ENCODE results near the gene CENPI.
"Not testable (repeated sequence)": the region's sequence is repeated elsewhere in the genome, so short reads cannot be mapped to it uniquely, and the experiment has no call there.

Gene CENPI, protein sequence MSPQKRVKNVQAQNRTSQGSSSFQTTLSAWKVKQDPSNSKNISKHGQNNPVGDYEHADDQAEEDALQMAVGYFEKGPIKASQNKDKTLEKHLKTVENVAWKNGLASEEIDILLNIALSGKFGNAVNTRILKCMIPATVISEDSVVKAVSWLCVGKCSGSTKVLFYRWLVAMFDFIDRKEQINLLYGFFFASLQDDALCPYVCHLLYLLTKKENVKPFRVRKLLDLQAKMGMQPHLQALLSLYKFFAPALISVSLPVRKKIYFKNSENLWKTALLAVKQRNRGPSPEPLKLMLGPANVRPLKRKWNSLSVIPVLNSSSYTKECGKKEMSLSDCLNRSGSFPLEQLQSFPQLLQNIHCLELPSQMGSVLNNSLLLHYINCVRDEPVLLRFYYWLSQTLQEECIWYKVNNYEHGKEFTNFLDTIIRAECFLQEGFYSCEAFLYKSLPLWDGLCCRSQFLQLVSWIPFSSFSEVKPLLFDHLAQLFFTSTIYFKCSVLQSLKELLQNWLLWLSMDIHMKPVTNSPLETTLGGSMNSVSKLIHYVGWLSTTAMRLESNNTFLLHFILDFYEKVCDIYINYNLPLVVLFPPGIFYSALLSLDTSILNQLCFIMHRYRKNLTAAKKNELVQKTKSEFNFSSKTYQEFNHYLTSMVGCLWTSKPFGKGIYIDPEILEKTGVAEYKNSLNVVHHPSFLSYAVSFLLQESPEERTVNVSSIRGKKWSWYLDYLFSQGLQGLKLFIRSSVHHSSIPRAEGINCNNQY

DNA sequence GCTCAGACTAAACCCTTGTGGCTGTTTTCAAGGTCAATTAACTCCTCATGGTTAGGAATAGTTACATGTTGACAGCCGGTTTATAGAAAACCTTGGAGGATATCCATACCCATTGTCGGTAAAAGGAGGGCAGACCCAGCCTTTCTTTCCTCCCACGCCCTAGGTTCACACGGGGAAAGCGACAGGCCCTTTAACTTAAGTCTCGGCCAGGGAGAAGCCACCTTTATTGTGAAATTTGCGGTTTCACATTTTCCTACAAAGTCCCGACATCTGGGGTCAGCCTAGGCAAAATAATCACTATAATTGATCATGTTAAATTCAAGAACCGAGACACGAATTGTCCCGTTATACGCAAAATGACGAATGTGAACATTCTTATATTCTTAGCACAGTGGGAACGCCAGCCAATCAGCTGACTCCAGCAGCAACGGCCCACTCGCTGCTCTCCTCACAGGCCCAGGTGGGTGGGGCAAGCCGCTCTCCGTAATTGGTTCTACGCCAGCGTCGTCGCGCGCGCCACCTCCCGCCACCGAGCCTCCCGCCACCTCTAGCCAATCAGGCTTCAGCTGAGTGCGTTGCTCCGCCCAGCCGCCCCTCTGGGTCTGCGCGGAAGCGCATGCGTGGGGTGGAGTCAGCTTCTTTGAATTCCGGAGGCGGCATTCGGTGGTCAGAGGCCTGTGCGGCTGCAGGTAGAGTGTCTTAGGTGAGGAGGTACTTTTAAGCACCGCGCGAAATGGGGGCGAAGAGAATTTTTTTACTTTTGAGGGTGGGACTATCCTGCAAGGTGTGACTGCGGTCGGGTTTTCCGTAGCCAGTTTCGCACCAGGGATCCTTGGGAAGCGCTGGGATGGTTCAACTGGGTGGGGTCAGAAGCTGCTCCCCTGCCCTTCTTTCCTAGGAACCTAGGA, at the start of gene CENPI:
Gene CENPI (plus strand): TSS at position 659 of the 908 bp plus-strand sequence. CDS start 2,867 bp downstream, outside the sequence.
- peak; percentile 87 to 88 for DNase-seq (ENCODE audit: low read depth in 2 of 2)

DNA sequence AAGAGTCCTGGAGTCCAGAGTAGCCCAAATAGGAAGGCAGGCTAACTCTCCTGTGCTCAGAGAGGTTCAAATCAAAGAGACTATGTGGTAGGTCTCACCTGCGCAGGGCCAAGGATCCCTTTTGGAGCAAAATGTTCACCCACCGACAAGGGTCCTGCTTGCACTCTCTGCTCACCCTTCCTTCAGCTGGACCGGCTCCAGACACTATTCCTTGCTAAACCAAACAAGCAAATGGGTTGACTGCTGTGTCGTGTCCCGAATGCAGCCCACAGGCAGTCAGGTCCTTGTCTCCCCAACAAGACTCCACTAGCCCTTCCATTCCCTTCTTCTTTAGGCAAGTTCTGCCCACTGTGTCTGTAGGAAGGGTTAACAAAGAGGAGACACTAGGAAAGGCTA, 46.9 kb upstream of the CENPI start:
- DNase-seq (ENCODE audit: low read depth in 2 of 2) = no peak

DNA sequence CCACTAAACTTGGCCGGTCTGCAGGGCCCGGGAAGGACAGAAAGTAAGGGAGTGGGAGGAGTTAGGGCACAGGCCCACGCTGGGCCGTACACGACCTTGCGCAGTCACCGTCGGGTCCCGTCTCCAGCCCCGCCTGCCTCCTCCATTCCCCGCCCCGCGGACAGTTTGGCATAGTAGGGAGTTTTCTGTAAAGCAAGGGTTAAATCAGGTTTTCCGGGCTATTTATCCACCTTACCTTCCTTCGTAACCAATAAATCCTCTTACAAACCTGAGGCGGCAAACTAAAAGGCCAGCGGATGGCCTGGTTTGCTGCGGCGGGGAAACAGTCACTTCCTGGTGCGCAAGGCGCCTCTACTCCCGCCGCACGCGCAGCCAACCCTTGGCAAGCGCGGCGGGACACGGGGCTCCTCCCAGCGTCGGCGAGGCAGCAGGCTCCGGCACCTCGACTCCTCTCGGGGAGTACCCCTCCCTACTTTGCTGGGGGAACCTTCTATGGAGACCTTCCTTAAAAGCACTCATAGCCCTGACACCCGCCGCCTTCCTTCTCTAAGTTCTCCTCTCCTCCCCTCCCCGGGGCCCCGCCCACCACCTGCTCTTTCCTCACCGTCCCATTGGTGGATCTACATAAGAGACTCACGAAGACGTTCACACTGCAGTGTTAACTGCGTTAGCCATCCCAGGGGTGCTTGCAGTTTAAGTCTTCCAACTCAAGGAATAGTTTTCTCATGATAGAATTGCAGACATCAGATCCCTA, 46.3 kb upstream of the CENPI start, which contains the start of gene TRMT2B:
Gene TRMT2B (minus strand): TSS at position 563 of the 754 bp plus-strand sequence. CDS start 9,822 bp downstream, outside the sequence.
- DNase-seq (ENCODE audit: low read depth in 2 of 2) = peak; percentile 59 to 63

DNA sequence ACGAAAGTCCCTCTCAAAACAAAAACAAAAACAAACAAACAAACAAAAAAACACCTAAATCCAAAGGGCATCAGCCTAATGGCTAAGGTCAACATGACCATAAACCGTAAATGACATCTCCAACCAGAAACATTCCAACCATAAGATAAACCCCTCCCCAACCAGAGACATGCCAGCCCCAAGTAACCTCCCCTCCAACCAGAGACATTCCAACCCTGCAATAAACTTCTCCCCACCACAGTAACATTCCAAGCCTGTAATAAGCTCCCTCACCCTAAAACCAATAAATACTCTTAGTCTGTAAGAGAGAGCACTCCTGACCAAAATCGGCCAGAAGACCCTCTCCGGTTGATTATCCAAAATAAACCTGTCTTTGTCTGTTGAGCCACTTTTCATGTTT, 41.5 kb upstream of the CENPI start:
- DNase-seq (ENCODE audit: low read depth in 2 of 2) = not testable (repeated sequence)

DNA sequence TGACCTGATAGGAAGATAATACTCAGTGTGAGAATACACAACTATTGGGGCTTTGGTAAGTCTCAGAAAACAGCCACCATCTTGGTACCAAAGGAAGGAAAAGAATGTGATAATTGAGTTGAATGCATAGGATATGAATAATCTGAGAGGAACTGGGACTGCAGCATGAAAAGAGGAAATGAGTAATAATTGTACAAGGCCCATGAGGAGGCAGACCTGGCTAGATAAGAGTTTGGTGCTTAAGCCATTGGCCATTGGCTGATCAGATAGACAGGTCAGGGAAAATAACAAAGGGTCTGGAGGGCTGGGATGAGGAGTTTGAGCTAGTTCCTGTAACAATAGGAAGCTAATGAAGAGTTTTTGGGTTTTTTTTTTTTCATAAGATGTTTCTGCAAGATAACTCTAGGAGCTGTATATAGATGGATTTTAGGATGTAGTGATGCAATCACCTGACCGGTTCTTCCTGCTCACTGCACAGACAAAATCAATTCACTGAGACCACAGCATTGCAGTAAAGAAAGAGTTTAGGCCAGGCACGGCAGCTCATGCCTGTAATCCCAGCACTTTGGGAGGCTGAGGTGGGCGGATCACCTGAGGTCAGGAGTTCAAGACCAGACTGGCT, 40.8 kb upstream of the CENPI start:
- no peak for DNase-seq (ENCODE audit: low read depth in 2 of 2)

DNA sequence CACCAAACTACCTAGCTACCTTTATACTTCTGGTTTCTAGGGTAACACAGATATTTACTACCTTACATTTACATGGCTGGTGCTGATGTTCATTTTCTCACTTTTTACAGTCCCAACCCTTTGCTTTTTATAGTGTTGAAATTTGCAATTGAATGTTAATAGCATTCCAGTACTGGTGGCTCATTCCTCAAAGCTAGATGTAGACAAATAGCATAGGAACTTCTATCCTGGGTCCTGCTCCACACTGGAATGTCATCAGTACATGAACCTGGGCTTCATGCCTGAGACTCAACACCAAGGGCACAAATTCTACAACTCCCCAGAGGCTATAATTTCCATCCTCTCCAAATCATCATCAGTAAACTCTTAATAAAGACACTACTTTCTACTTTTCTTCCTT, 35.8 kb upstream of the CENPI start:
- no peak for DNase-seq (ENCODE audit: low read depth in 2 of 2)

DNA sequence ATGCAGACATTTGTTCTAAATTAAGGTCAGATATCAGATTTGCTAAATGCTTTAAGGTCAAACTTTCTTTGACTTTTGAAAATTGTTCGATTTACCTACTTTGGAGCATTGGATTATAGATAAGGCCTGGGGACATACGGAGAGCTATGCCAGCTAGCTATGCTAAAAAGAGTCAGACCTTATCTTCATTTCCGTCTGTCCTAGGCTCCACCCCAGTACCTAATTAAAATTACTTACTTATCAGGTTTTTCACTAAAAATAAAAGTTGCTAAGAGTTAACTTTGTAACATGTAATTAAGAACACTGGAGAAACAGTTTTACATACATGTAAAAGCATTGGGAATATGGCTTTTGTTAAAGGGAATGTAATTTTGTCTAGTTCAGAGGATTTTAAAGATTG, 26.4 kb upstream of the CENPI start:
- no peak for DNase-seq (ENCODE audit: low read depth in 2 of 2)

DNA sequence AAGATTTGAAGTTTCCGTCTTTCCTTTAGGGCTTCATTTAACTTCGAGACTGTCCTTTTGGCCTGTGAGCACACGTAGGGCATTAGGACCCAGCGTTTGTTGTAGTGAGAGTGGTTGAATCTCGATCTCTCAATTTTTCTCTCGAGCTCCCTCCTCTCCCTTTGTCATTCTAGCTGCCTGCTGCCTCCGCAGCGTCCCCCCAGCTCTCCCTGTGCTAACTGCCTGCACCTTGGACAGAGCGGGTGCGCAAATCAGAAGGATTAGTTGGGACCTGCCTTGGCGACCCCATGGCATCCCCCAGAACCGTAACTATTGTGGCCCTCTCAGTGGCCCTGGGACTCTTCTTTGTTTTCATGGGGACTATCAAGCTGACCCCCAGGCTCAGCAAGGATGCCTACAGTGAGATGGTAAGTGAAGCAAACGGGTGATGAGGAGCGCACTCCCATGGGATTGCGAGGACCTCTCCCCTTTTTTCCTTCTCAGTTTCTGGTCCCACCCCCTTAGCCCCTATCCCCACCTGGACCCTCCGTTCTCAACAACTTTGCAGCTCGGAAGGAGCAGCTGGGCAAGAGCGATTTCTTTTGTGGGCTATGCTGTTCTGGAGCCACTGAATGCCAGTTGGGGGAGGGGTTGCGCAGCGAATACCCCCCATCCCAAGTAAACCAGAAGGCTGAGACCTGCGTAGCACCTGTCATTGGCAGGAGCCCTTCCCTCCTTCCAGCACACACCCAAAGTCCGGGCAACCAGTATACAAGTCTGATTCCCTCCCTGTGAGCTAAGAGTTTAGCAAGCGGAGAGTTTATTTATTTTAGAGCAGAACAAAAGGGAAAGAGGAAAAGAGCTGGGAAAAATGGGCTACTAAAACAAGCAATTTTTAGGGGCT, 19.0 kb upstream of the CENPI start, which contains the start of gene TMEM35A:
Gene TMEM35A (plus strand): TSS at position 164 of the 883 bp plus-strand sequence. CDS start 124 bp downstream, at position 288.
- no peak for DNase-seq (ENCODE audit: low read depth in 2 of 2)

DNA sequence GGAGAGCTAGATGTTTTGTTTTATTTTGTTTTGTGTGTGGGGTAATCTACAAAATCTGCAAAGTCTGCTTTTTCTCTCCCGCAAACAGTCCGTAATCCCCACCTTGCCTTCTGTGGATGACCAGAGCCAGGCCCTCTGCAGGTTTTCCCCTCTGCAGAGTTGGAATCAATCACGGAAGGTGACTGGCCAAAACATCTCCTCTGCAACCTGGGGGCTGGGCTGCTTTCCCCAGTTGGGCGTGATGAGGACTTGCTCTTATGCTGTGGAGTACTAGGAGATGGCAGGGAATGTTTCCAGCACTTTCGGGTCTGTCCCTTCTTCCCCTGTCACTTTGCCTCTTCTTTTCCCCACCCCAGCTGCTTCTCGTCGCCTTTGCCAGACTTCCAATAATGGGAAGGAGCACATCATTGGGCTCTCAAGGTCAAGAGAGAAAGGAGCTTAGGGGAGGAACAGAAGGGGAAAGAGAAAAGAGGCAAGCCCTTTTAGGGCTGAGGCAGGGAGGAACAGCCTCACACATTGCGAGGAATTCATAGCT, 18.2 kb upstream of the CENPI start:
- DNase-seq (ENCODE audit: low read depth in 2 of 2) = no peak

DNA sequence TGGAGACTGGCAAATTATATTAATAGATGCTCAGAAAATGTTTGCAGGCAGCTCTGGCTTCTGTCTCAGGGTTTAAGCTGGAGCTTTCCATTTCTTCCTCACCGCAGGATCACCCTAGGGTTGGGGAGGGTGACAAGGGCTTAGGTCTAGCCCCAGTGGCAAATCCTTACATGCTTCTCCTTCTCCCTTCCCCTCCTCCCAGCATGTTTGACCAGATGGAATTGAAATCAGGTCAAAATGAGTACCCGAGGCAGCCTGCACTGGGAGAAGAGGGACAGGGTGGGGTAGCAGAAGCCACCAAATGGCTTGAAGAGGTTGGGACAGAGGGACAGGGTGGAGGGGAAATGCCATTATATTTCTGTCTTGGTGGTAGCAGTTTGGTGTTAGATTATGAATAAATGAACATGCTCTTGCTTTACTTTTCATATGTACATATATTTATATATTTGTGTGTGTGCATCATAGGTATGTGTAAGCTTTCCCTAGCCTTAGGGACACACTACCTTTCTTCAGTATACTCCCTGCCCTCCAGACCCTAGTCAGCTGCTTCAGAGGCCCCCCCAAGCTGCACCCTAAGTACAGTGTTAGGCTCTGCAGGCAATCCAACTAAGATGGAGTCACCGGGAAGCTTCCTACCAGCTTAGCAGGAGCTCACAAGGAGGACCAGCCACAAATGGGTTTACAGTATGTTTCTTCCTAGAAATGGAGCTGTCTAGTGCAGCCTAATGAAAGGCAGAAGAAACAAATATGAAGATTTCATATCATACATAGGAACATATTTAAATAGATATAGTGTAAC, 17.5 kb upstream of the CENPI start:
- DNase-seq (ENCODE audit: low read depth in 2 of 2) = no peak

DNA sequence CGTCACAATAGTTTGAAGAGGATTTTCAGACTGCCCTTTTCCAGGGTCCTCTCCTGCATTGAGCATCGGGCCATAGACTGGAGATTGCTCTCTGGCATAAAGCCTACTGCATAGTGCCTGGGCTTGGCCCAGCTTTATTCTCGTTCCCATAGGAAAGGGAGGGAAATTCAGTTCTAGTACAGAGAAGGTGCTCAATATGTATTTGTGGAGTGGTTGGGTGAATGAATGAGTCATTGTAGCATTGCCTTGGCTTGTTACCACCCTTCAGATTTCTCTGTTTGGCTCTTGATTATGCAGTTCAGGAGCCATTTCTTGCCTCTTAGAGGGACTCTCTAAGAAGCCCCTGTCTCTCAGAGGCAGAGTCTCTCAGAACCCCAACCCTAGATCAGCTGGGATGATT, 16.8 kb upstream of the CENPI start:
- DNase-seq (ENCODE audit: low read depth in 2 of 2) = no peak

DNA sequence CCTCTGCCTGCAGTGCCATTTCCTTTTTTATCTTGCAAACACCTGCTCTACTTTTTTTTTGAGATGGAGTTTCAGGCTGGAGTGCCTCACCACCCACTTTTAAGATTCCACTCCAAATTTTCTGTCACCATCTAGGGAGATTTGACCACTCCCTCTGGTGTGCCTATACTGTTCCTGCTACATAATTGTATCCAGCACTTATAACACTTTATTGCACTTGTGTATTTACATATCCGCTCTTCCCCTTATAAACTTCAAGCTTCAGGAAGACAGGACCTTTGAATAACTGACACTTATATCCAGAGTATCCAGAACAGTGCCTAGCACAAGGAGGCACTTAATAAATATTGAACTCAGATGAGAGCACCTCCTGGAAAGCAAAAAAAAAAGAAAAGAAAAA, 6.2 kb upstream of the CENPI start:
- no peak for DNase-seq (ENCODE audit: low read depth in 2 of 2)

DNA sequence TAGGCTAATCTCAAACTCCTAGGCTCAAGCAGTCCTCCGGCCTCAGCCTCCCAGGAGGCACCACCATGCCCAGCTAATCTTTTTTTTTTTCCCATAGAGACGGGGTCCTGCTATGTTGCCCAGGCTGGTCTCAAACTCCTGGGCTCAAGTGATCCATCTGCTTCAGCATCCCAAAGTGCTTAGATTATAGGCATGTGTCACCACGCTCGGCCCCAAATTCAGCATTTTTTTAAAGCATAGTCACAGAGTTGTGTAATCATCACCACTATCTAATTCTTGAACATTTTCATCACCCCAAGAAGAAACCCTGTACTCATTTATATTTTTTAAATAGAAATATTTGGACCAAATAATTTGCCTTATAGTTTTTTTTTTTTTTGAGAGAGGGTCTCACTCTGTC, 10.3 kb downstream of the CENPI start:
- no peak for DNase-seq (ENCODE audit: low read depth in 2 of 2)

DNA sequence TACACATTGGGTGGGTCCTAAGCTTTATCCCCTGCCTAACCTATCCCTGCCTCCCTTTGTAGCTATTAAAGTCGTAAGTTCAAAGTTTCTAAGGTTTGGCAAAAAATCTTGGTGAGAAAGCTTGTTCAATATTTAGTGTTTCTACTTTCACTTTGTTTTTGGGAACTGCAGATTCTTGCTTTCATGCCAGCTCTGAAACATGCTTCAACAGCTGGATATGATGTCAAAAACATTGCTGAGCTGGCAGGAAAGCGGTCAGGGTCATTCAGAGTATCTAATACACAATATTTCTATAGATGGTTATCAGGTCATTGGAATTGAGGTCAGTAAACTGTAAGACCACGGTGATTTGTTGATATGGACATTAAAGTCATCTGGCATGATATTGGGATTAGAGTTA, 19.7 kb downstream of the CENPI start:
- no peak for DNase-seq (ENCODE audit: low read depth in 2 of 2)

DNA sequence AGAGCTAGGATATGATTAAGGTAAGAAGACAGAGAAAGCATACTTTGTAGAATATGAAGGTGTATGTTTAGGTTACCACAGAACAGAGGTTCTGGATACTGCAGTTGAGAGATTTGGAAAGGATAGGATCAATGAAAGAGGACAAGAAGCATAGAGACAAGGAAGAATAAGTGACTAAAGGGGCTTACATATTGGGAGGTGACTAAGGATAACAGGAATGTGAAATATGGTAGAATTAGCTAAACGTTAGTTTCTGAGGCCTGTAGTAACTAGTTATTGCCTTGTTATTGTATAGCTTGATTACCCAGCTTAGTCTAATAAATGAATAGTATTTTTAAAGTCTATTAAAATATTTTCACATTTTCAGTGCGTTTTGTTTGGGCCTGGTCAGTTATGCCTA, 38.2 kb downstream of the CENPI start:
- DNase-seq (ENCODE audit: low read depth in 2 of 2) = no peak
